Superior temporal gyrus (tissue), 1 donor: ENCODE data around the gene SLC16A10.
A peak's percentile ranks its signal among the peaks of the same experiment; 100 is the strongest.

Experiments
- DNase-seq: peaks from one replicate; pipeline ENCODE4 v3.0.0-alpha.2; 2016; ENCODE audit errors: extremely low spot score

SLC16A10 gene

GRCh38 chr6:111259089-111259831 is 172.0 kb downstream of the SLC16A10 start:
- peak; percentile 100 for DNase-seq

- DNase-seq: no peak
These were observed 173.4 kb downstream of the SLC16A10 start for GRCh38 chr6:111260570-111261298.

GRCh38 chr6:111263837-111264236 is 176.5 kb downstream of the SLC16A10 start:
- no peak for DNase-seq

GRCh38 chr6:111265842-111266241 is 178.5 kb downstream of the SLC16A10 start:
- peak; percentile 19 for DNase-seq

GRCh38 chr6:111266276-111266675 is 179.0 kb downstream of the SLC16A10 start:
- DNase-seq: no peak

GRCh38 chr6:111267764-111268333 is 180.5 kb downstream of the SLC16A10 start:
- DNase-seq: no peak

GRCh38 chr6:111269401-111269970 is 182.2 kb downstream of the SLC16A10 start:
- no peak for DNase-seq

GRCh38 chr6:111270121-111270520 is 182.8 kb downstream of the SLC16A10 start:
- no peak for DNase-seq

- DNase-seq: no peak
These were observed 187.4 kb downstream of the SLC16A10 start for GRCh38 chr6:111274593-111275217.

- DNase-seq: no peak
These were observed 189.0 kb downstream of the SLC16A10 start for GRCh38 chr6:111276335-111276734.

- DNase-seq: no peak
These were observed 189.4 kb downstream of the SLC16A10 start for GRCh38 chr6:111276736-111277135.

GRCh38 chr6:111277819-111278218 is 190.5 kb downstream of the SLC16A10 start:
- DNase-seq: no peak

- no peak for DNase-seq
These were observed 191.4 kb downstream of the SLC16A10 start for GRCh38 chr6:111278731-111279130.

- DNase-seq: no peak
These were observed 193.2 kb downstream of the SLC16A10 start for GRCh38 chr6:111280445-111280955.
